Right kidney (tissue), 9 donors: ENCODE measurements around the gene ZFP69B.

Experiments used
- DNase-seq: peaks from one replicate; pipeline ENCODE4 v3.0.0-alpha.2; 2016
- long read RNA-seq, 8 donors: transcript quantifications; one replicate each; lab custom pipeline, GENCODE V29; 2026

Gene ZFP69B
- long read RNA-seq, donor 1, result 0 reads
- long read RNA-seq, donor 2, result 0 reads
- long read RNA-seq, donor 3, partial matches to known transcripts, result 0 of 1 reads
- long read RNA-seq, donor 3, other reads (novel, unspliced or antisense), result 0 of 1 reads
- long read RNA-seq, donor 4, result 0 reads
- long read RNA-seq, donor 5, partial matches to known transcripts, result 0 of 1 reads
- long read RNA-seq, donor 5, other reads (novel, unspliced or antisense), result 0 of 1 reads
- long read RNA-seq, donor 6, result 0 reads
- long read RNA-seq, donor 7, partial matches to known transcripts, result 0 of 1 reads
- long read RNA-seq, donor 7, other reads (novel, unspliced or antisense), result 0 of 1 reads
- long read RNA-seq, donor 8, partial matches to known transcripts, result 0 of 1 reads
- long read RNA-seq, donor 8, other reads (novel, unspliced or antisense), result 0 of 1 reads

DNA sequence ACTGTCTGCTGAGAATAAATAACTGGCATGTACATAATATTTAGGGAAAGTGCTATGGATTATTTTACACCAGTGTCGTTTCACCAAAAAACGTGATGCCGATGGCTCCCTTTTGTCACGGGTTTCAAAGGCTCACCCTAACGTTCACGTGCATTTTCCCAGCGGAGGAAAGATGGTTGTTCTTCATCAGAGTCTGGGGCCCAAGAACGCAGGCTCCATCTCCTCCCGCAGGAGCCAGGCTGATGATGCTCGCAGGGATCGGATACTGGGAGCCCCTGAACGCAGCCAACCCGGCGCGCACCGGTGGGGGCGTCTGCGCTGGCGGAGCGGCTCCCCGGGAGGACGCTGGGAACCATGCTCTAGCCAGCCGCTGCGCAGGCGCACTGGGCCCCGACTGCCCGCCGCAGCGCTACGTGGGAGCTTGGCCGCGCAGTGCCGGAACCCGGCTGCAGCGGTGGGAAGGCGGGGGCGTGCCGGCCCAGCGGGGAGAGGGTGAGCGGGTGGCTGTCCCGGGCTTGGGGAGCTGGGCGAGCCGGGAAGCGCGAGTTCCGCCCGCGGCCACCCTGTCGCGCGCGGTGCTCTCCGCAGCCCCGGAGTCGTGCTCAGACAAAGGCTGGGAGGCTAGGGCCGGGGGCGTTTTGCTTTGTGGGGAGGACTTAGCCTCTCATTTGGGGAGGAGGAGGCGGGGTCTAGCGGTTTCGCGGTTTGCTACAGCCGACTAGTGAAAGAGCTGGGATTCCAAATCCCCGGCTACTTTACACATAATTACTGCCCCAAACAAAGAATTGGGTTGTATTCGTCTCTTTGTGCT is at the start of gene ZFP69B:
ZFP69B (plus strand) TSS at position 793 of the 811 bp plus-strand sequence. CDS start 486 bp downstream, outside the sequence.
- DNase-seq, result peak; percentile 97

GRCh38 chr1:40401473-40402201 is 48.6 kb upstream of the ZFP69B start:
- no peak for DNase-seq

DNA sequence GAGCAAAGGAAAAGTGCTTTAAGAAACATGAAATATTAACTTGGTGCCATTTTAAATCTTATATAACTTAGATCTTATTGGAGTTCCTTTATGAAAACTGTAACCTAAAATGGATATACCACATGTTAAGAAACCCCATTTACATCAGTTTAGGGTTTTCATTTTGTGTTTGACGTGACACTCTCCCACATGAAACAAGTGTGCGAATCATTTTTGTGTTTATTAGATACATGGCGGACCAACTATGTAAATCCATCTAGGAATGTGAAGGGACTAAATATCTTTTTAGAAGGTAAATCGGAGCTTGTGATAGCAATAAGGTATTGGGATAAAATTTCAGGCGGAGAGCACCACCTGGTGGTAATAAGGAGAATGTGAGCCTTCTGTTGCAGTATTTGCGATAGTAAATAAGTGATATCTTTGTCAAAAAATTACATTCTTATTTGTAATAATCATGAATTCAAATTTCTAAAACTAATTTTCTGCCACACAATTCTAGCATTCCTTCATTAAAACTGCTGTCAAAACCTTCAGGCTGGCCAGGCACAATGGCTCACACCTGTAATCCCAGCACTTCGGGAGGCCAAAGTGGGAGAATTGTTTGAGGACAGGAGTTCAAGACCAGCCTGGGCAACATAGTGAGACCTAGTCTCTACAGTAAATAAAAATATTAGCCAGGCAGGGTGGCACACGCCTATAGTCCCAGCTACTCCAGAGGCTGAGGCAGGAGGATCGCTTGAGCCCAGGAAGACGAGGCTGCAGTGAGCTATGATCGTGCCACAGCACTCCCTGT is 45.4 kb upstream of the ZFP69B start:
- no peak for DNase-seq

DNA sequence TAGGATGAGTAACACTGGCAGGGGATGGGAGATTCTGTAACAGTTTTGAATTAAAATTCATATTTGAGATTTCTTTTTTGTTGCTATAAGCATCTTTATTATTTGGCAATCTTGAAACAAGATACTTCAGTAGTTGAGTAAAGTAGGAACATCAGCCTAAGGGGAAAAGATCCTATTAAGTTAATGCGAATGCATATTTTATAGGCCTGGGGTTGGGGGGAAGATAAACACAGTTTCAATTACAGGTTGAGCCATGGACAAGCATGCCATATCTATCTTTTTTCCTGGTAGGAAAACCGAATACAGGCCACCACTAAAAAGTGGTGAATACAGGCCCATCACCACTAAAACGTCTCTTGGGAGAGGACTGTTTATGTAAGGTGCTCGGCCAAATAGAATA is 44.5 kb upstream of the ZFP69B start:
- no peak for DNase-seq

DNA sequence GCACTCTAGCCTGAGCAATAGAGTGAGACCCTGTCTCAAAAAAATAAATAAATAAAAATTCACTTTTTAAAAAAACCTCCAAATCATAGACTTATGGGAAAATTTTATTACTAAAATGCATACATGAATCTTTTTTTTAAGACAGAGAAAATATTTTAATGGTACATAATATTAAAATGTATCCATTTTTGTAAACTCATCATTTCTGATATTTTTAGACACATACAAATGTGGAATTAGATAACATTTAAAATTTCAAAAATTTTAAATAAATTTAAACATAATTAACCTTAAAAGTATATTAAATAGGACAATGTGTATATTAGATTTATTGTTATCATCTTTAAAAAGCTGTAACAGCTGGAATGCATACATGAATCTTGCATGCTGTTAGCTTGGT is 42.8 kb upstream of the ZFP69B start:
- DNase-seq, result no peak

DNA sequence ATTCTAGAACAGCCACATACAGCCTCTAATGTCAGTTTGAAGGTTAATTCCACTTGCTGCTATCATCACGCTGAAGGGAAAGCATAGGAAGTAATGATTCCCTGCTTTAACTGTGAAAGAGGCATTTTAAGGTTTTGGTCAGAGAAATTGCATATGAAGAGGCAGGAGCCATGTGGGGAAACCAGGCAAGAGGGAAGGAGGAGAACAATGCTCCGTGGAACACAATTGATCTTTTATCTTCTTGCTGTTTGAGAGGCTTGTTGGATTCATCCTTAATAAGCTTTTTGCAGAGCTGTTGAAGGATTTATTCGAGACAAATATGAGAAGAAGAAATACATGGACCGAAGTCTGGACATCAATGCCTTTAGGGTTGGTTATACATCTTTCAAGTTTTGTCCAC is 40.8 kb upstream of the ZFP69B start:
- DNase-seq, result no peak

- DNase-seq, result no peak
Measured at GRCh38 chr1:40411294-40411693, 39.0 kb upstream of the ZFP69B start.

DNA sequence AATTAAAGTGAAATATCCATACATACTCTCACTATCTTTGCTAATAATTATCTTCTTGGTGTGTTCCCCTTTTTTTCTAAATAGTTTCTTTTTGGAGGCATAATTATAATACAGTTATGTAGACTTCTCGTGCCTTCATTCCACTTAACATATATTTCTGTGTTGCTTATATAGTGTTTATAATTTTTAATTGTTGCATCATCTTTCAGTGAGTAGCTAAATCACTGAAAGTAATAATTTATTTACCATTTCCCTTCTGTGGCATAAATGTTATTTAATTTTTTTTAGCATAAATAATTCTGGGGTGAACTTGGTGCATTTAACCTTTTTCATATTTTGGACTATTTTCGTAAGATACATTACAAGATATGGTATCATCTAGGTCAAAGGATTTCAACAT is 38.4 kb upstream of the ZFP69B start:
- no peak for DNase-seq

GRCh38 chr1:40413527-40414252 is 36.6 kb upstream of the ZFP69B start:
- no peak for DNase-seq

DNA sequence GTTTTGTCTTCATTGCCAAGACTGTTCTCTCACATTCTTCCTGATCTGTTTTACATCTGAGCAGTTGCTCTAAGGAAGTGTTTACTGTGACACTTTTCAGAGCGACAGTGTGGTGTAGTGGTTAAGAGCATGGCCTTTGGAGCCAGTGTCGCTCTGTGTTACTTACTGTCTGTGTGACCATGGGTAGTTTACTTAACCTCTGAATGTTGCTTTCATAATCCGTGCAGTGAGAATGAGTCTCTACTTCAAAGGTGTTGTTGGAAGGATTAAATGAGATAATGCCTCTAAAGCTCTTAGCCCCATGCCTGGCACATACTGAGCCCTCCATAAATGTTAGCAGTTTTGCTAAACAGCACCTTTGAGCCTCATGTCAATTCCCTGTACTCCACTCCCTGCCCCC is 35.9 kb upstream of the ZFP69B start:
- no peak for DNase-seq

- DNase-seq, result no peak
Measured at GRCh38 chr1:40416709-40417108, 33.6 kb upstream of the ZFP69B start.

DNA sequence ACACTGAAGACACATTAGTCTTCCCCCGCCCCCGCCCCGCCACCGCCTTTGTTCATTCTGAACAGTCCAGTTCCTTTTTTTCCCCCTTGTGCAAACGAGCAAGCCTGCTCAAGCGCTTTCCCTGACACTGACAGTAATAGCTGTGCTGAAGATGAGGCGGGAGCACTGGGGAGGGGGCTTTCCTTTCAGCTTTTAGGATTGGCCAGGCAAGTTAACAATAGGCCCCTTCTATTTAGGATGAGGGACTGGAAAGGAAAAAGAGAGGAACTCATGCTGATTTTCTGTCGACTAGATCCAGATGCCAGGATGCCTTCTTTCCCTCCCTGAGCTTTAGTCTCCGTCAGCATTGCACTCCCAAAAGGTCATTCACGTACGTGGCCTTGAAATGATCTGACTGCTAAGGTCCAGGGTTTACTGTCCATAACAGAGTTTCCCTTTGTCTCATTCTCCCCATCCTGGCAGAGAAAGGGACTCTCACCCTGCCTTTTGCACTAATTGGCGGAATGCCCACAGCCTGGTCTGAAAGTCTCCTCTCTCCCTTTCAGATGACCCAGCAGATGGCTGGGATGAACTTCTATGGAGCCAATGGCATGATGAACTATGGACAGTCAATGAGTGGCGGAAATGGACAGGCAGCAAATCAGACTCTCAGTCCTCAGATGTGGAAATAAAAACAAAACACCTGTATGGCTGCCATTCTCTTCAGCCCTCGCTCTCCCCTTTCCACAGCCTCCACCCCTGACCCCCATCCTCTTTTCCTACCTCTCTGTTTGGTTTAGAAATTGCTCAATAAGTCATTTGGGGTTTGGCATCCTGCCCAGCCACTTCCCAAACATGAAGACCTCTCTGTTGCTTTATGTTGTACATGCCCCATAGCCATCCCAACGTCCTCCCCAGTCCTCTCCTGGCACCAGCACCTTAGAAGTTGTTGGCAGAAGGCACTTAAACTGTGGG is 28.6 kb upstream of the ZFP69B start:
- no peak for DNase-seq

GRCh38 chr1:40422630-40423263 is 27.5 kb upstream of the ZFP69B start:
- DNase-seq, result no peak

GRCh38 chr1:40423264-40423642 is 27.0 kb upstream of the ZFP69B start:
- DNase-seq, result no peak

DNA sequence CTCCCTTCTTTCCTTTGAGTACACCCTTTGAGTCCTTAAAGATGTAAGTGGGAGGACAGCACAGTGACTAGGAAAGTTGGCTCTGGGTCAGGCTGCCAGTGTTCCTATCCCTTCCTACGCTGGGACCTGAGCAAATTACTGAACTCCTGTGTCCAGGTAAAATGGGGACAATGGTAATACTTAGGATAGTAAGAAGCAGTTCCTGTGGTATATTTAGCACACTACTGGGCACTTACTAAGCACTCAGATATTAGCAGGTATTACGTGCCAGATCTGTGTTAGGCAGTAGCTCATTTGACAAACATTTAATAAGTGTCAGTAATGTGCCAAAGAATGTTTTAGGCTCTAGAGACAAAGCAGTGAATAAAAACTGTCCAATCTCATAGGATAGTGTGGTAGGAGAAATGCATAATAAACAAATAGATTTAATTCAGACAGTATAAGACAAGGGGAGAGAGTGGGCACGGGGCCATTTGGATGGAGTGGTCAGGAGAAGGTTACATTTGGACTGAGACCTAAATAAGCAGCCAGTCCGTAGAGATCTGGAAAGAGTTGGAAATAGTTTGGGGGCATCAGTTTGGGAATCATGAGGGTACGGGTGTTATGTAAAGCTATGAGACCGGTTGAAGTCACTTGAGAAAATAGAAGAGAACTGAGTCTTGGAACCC is 26.2 kb upstream of the ZFP69B start:
- no peak for DNase-seq

GRCh38 chr1:40425198-40425597 is 25.1 kb upstream of the ZFP69B start:
- DNase-seq, result no peak

- no peak for DNase-seq
Measured at GRCh38 chr1:40431385-40431784, 18.9 kb upstream of the ZFP69B start.

GRCh38 chr1:40432644-40433390 is 17.5 kb upstream of the ZFP69B start:
- DNase-seq, result no peak
